Measurements from ENCODE around the gene EFNB2.

The EFNB2 gene

DNA sequence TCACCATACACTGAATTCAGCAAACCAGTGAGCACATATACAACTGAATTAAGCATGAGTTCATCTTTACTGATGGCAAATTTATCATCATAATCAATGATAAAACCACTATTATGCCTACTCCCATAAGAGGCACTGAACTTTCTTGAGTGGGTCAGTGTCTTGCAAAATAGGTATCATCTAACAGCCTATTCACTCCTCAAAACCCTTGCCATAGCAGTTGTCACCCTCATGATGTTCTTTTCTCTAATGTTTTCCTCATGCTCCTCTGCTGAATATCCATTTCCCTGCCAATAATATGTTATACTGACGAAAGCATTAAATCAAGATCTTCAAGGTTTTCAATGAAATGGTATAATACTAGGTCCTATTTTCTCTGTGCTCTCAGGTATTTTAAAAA lies 26.8 kb upstream of the EFNB2 start:
- no peak for TF ChIP-seq CTCF (IDR thresholded peaks at IDR 0.05; ENCODE audit: low read length, missing control alignments)
- no peak overlapping the region for H3K4me3 ChIP-seq (replicated peaks; ENCODE audit: low read depth, low read length)
- DNase-seq (ENCODE audit: low read depth): no peak

DNA sequence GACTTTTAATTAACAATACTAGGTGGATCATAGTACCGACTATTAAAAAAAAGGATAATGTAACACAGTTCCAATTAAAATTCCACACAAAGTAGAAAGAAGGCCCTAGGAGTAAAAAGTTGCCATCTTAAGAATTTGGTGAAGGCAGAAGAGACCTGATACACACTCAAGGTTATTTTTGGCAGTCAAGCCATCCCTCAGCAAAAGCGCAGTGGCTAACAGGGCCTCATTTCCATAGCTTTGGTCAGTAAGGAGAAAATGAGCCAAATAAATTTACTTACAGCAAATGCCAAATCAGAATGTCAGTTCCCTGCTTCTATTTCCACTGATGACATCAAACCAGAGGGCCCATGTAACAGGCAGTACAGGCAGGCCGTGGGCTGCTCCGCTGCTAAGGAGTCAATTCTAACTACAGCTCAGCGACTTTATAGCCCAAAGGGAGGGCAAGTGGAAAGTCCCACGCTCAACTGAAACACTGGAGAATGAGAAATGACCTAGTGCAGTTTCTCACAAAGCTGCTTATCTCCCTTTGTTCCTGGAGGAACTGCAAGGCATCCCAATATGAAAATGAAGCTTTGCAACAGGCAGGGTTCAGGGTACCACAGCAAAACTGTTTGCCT lies 26.2 kb upstream of the EFNB2 start:
- no peak overlapping the region for H3K4me3 ChIP-seq (replicated peaks; ENCODE audit: low read depth, low read length)
- peak; percentile 64 for DNase-seq (ENCODE audit: low read depth)

GRCh38 chr13:106560821-106561220 lies 25.4 kb upstream of the EFNB2 start:
- H3K4me3 ChIP-seq (replicated peaks; ENCODE audit: low read depth, low read length): no peak overlapping the region
- DNase-seq (ENCODE audit: low read depth): no peak
- TF ChIP-seq CTCF (IDR thresholded peaks at IDR 0.05; ENCODE audit: low read length, missing control alignments): no peak

More for the DNA sequence above, 26.2 kb upstream of the EFNB2 start:
- no peak for TF ChIP-seq CTCF (IDR thresholded peaks at IDR 0.05; ENCODE audit: low read length, missing control alignments)

GRCh38 chr13:106558527-106558926 lies 23.1 kb upstream of the EFNB2 start:
- no peak for DNase-seq (ENCODE audit: low read depth)
- H3K4me3 ChIP-seq (replicated peaks; ENCODE audit: low read depth, low read length): no peak overlapping the region
- no peak for TF ChIP-seq CTCF (IDR thresholded peaks at IDR 0.05; ENCODE audit: low read length, missing control alignments)

DNA sequence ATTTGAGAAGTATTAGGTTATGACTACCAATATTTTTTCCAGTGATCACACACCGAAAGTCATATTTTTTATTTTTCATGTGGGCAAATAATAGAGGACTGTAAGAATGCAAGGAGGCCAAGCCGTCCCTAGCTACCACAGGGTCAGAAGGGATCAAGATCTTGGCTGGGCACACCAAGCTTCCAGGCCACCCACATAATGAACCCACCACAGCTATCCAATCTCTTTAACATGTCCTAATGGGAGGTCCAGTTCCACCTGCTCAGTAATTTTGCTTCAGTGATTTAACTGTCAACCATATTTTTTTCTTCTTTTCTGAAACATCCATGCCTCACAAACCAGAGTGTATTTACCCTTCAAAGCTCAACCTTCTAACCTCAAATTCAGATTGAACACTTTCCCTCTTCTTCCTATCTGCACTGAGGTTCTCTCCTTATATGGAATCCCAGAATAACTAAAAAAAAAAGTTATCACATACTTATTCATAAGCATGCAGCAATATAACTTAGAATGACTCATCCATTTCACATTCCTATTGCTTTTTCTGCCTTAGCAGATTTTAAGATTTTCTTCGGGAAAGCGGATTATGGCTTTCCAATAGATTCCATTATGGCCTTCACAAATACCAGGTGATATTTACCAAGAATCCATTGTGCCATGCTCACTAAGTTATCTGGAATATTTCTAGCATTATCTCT lies 20.3 kb upstream of the EFNB2 start:
- DNase-seq (ENCODE audit: low read depth): peak; percentile 40
- no peak overlapping the region for H3K4me3 ChIP-seq (replicated peaks; ENCODE audit: low read depth, low read length)
- no peak for TF ChIP-seq CTCF (IDR thresholded peaks at IDR 0.05; ENCODE audit: low read length, missing control alignments)

GRCh38 chr13:106551751-106552150 lies 16.3 kb upstream of the EFNB2 start:
- H3K4me3 ChIP-seq (replicated peaks; ENCODE audit: low read depth, low read length): no peak overlapping the region
- TF ChIP-seq CTCF (IDR thresholded peaks at IDR 0.05; ENCODE audit: low read length, missing control alignments): no peak
- DNase-seq (ENCODE audit: low read depth): no peak

DNA sequence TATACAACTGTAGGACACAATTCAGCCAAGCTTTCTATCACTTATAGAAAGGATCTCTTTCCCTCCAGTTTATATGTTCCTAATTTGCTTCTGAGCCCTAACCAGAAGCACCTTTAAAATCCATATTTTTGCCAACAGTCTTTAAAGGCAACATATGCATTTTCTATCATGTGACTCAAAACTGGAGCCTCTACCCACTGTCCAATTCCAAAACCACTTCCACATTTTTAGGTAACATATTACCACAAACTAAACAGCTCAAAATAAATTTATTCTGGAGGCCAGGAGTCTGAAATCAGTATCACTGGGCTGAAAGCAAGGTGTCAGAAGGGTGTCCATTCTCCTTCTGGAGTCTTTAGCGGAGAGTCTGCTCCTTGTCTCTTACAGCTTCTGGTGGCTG lies 15.9 kb upstream of the EFNB2 start:
- H3K4me3 ChIP-seq (replicated peaks; ENCODE audit: low read depth, low read length): no peak overlapping the region
- TF ChIP-seq CTCF (IDR thresholded peaks at IDR 0.05; ENCODE audit: low read length, missing control alignments): no peak
- DNase-seq (ENCODE audit: low read depth): no peak

All from fibroblast of pulmonary artery (primary cell).